Uterus (tissue), 4 donors: ENCODE results near the gene DDN. TPM values are rescaled to one million over a fixed set of nuclear protein-coding genes. Genes with fewer than 3 reads are reported as not detected.

Experiments
- DNase-seq, 2 donors: peaks; one replicate each; pipeline ENCODE4 v3.0.0-alpha.2; 2019 to 2020
- H3K27ac ChIP-seq, 2 donors: fragments of 200-600 bp; sonication (generic); 1 replicate in 1 of 2; 2 replicates in 1 of 2; pipeline ENCODE4 v1.5.1; 2016 to 2018
- H3K27me3 ChIP-seq, 2 donors: fragments of 200-600 bp; sonication (generic); one replicate each; pipeline ENCODE4 v1.5.1; 2018 to 2019; ENCODE audit warnings: control low read depth in 1 of 2
- H3K36me3 ChIP-seq, 2 donors: fragments of 200-600 bp; sonication (generic); one replicate each; pipeline ENCODE4 v1.5.1; 2019; ENCODE audit warnings: control low read depth in 1 of 2
- H3K4me1 ChIP-seq, 2 donors: fragments of 200-600 bp; sonication (generic); one replicate each; pipeline ENCODE4 v1.5.1; 2018 to 2019; ENCODE audit warnings: control low read depth in 1 of 2
- H3K4me3 ChIP-seq, 2 donors: fragments of 200-600 bp; sonication (generic); 1 replicate in 1 of 2; 2 replicates in 1 of 2; pipeline ENCODE4 v1.5.1; 2018 to 2019; ENCODE audit warnings: mild to moderate bottlenecking in 1 of 2
- H3K9me3 ChIP-seq, 2 donors: fragments of 200-600 bp; sonication (generic); one replicate each; pipeline ENCODE4 v1.5.1; 2019; ENCODE audit warnings: control low read depth in 1 of 2
- POLR2A ChIP-seq, 2 donors: fragments of 450-650 bp; IDR thresholded peaks; one replicate each; pipeline ENCODE4 v1.6.1; 2016; ENCODE audit warnings: antibody characterized with exemption in 2 of 2, mild to moderate bottlenecking in 1 of 2, moderate library complexity in 1 of 2
- intact Hi-C: fragments of 100-400 bp; cut with DNase I; formaldehyde crosslinking; loops from one replicate; pipeline ENCODE4 v1.15.1; 2023; ENCODE audit warnings: low total_unique reads
- total RNA-seq, 4 donors: library from RNA; depleted of rRNA in 3 of 4; stranded (reverse); fragments of >200 nt in 3 of 4; gene quantifications; one replicate each; pipeline versions ENCODE4 v1.1.0 to v1.2.4, GENCODE V29; 2014 to 2023
- TF ChIP-seq, protein P1 (sequence below), 4 experiments: fragments of 200-600 bp in 2 of 4; fragments of 450-650 bp in 2 of 4; sonication (generic) in 2 of 4; IDR thresholded peaks; one replicate each; pipeline ENCODE4 v1.5.1; 2016 to 2019; ENCODE audit warnings: antibody characterized with exemption in 4 of 4, mild to moderate bottlenecking in 2 of 4, moderate library complexity in 1 of 4
- donor health status: DM: yes; HTN: yes; CAD: no.

DDN gene
- total RNA-seq, 4 donors from 2014 or later: 0.18 TPM; not detected in 3

DNA sequence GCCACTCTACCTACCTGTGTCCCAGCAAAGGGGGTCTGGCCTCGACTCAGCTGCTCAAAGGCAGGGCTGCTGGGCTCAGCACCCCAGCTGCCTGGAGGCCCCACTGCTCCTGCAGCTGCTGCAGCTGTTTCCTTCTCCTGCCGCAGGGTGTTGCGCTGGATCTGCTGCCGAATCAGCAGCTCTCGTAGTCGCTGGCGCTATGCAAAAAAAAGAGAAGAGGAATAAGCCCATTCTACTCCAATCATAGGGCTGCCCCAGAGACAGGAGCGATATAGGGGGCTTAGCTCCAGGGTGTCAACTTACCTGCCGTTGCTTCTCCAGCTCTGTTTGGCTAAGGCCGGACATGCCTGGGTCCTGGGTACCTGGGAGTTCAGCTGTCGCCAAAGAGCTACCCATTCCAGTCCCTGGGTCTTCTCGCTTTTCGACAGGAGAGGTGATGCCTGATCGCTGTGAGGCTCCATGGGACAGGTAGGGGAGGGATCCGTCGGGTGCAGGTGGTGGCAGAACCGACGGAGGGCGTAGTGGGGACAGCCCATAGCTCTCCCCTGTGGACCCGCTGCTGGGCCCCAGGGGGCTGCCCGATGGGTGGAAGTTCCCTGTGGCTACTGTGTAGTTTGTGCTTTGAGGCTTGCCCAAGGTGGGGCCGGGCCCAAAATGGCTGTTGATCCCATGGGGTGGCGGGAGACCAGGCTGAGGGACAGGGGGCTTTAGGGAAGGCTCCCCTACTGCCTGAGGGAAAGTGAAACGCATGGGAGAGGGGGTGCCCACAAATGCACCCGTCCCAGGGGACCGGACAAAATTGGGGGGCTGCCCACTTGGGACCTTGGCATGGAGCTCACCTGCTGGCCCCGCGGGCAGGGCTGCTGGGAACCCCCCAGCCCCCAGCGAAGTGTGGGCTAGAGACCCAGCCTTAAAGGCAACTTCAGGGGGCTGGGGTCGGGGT is 40.5 kb upstream of the DDN start:
- Histone ChIP-seq H3K27ac (no peak overlapping the region), H3K4me3 (no peak overlapping the region), H3K36me3 (no peaks in the 10 kb centered on the region), H3K9me3 (no peaks in the 10 kb centered on the region), H3K27me3 (no peaks in the 10 kb centered on the region), H3K4me1 (no peaks in the 10 kb centered on the region)
- no peak for TF ChIP-seq POLR2A (IDR thresholded peaks at IDR 0.05)
- TF ChIP-seq, protein P1, sequence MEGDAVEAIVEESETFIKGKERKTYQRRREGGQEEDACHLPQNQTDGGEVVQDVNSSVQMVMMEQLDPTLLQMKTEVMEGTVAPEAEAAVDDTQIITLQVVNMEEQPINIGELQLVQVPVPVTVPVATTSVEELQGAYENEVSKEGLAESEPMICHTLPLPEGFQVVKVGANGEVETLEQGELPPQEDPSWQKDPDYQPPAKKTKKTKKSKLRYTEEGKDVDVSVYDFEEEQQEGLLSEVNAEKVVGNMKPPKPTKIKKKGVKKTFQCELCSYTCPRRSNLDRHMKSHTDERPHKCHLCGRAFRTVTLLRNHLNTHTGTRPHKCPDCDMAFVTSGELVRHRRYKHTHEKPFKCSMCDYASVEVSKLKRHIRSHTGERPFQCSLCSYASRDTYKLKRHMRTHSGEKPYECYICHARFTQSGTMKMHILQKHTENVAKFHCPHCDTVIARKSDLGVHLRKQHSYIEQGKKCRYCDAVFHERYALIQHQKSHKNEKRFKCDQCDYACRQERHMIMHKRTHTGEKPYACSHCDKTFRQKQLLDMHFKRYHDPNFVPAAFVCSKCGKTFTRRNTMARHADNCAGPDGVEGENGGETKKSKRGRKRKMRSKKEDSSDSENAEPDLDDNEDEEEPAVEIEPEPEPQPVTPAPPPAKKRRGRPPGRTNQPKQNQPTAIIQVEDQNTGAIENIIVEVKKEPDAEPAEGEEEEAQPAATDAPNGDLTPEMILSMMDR (IDR thresholded peaks at IDR 0.05): no peak
- intact Hi-C loops: no loop called here
- DNase-seq: no peak

DNA sequence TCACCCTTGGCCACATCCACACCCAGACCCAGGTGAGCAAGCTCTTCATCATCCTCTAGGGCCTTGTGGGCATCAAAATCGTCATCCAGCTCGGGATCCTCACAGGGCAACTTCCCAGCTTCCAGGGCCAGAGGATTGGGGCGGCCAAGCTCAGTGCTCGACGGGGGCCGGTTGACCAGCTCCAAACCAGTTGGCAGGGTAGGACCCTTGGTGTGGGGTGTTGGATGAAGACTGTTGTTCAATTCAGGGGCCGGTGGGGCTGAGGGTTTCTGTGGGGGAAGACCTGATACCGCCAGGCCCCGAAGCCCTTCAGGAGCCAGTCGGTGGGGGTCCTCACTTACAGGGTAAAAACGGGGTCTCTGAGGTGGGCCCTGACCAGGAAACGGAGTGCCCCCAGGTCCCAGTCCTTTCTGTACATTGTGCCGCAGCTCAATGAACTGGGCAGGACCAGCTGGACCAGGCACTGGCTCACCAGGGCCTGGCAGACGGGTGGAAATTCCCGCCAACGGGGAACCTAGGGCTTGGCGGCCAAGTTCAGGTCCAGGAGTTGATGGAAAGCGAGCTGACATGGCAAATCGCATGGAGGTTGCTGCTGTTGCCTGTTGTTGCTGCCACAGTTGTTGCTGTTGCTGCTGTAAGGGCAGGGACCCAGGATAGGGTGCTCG is 39.2 kb upstream of the DDN start:
- H3K9me3 ChIP-seq: no peaks in the 10 kb centered on the region
- intact Hi-C loops: no loop called here
- H3K36me3 ChIP-seq: no peaks in the 10 kb centered on the region
- H3K27ac ChIP-seq: no peak overlapping the region
- TF ChIP-seq, protein P1 (IDR thresholded peaks at IDR 0.05): no peak
- no peak for TF ChIP-seq POLR2A (IDR thresholded peaks at IDR 0.05)
- no peaks in the 10 kb centered on the region for H3K4me1 ChIP-seq
- H3K27me3 ChIP-seq: no peaks in the 10 kb centered on the region
- no peak for DNase-seq
- no peak overlapping the region for H3K4me3 ChIP-seq

DNA sequence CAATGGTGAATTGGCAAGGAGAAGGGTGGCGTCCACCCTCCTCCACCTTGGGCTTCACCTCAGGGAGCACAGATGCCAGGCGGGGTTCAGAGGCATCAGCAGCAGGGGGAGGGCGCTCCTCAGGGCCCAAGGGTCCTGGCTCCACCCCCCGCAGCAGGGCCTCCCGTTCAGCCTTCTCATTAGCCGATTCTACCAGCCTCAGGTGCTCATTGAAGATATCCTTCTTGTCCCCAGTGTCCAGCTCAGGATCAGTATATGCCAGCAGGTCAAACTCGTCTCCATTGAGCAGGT is 38.7 kb upstream of the DDN start:
- DNase-seq: no peak
- Histone ChIP-seq H3K36me3 (no peaks in the 10 kb centered on the region), H3K4me3 (no peak overlapping the region), H3K4me1 (no peaks in the 10 kb centered on the region), H3K9me3 (no peaks in the 10 kb centered on the region), H3K27ac (no peak overlapping the region), H3K27me3 (no peaks in the 10 kb centered on the region)
- TF ChIP-seq, protein P1 (IDR thresholded peaks at IDR 0.05): no peak
- no peak for TF ChIP-seq POLR2A (IDR thresholded peaks at IDR 0.05)
- intact Hi-C loops: no loop called here

DNA sequence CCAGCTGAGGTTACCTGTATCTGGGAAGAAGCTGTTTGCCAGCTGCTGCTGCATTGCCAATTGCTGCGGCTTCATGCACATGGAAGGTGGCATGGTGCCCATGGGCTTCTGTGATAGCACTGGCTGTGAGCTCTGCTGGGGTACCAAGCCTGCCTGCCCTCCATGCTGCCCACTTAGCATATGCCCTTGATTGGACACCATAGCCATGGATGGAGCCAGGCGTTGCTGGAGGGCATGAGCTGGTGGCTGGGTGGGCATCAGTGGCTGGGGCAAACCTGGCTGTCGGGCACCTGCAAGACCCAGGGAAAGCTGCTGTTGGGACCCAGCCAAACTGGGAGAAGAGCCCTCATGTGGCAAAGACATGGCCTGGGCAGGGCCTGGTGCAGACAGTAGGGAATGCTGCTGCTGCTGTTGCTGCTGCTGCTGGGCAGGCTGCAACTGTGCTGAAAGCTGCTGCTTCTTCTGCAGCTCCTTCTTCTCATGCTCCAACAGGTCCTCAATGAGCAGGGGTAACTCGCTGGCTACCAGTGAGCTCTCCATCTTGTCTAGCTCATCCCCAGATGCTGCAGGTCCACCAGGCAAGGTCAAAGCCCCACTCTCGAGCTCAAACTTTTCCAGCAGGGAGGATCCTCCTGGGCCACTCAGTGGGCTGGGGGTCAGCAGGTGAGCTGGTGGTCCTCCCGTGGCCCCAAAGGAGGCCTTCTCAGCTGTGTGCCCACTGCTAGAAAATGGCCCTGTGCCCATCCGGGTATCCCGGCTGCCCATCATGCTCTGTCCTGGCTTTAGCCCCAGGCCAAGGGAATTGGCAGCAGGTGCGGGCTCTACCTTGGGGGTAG is 38.2 kb upstream of the DDN start:
- no peaks in the 10 kb centered on the region for H3K4me1 ChIP-seq
- no peaks in the 10 kb centered on the region for H3K36me3 ChIP-seq
- no peak overlapping the region for H3K4me3 ChIP-seq
- intact Hi-C loops: no loop called here
- no peak overlapping the region for H3K27ac ChIP-seq
- no peaks in the 10 kb centered on the region for H3K9me3 ChIP-seq
- no peak for DNase-seq
- TF ChIP-seq, protein P1 (IDR thresholded peaks at IDR 0.05): no peak
- TF ChIP-seq POLR2A (IDR thresholded peaks at IDR 0.05): no peak
- no peaks in the 10 kb centered on the region for H3K27me3 ChIP-seq
